ENCODE measurements around the gene LRP10. TPM values are rescaled to one million over a fixed set of nuclear protein-coding genes. Genes with fewer than 3 reads are reported as not detected.

Gene LRP10
- total and polyA plus RNA-seq, 2 of the 4 experiments (the other 2 are of a cell fraction): 25.1 to 118 TPM

DNA sequence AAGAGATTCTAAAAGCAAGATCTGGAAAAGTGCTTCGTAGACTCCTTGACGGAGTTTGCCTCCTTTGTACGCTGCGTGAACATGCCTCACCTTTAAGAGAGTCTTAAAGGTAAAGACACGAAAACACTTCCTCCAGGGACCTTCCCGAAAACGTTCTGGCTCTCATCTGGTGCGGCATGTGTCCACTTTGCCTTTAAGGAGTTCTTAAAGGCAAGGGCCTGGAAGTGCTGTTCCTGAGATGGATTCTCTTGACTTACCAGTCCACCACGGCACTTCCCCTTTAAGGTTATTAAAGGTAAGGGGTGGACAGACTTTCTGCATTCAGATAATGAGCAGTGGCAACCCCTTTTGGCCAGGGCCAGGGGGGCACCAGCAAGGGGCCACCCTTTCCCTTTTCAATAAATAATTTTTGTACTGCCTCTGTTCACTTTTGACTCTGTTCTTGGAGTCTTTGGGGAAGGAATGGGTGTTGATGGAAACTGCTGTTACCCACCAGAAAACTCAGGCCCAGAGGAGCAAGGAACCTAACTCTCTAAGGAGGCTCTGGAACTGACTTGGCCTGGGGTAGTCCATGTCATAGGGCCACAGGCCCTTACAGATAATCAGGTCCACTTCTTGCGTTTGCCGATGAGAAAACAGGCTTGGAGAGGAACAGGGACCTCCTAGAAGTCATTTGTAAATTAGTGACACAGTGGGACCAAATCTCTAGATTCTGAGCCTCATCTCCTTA is 15.9 kb downstream of the LRP10 start:
- DNase-seq (peak; percentile 75), ATAC-seq (ENCODE audit: low read depth) (peak; percentile 66)
- Histone ChIP-seq H3K27me3 (ENCODE audit: control insufficient read depth, insufficient read depth, low read length) (no peaks in the 10 kb centered on the region), H3K18ac (ENCODE audit: low read depth, low read length) (peak overlapping the region; percentile 20), H2BK15ac (ENCODE audit: low read depth, low read length) (no peak overlapping the region; the same call in 2 of the 3 replicates), H3K4me2 (ENCODE audit: low read depth, low read length) (peak overlapping the region; percentile 76), H4K20me1 (ENCODE audit: insufficient read depth, low read length) (no peaks in the 10 kb centered on the region), H3K9ac (ENCODE audit: low read depth, low read length) (peak overlapping the region; percentile 41), H3K23ac (ENCODE audit: low read depth, low read length) (peak overlapping the region; percentile 73), H4K91ac (ENCODE audit: insufficient read depth, low read depth, low read length) (peak overlapping the region; percentile 77), H3K27ac (ENCODE audit: insufficient read depth, low read length) (peak overlapping the region; percentile 6; the same call in 1 of the 2 replicates), H3K56ac (ENCODE audit: extremely low read depth, insufficient read depth, low read length) (peak overlapping the region; percentile 78; the same call in 1 of the 2 replicates), H4K8ac (ENCODE audit: low read depth in 2 of 2, low read length in 2 of 2) (peak overlapping the region; percentile 27 to 87), H3K9me3 (ENCODE audit: control insufficient read depth, insufficient read depth, low read length) (no peaks in the 10 kb centered on the region), H2BK5ac (ENCODE audit: low read depth, low read length, poor library complexity, severe bottlenecking) (peak overlapping the region; percentile 18), H2AK5ac (ENCODE audit: low read depth, low read length) (peak overlapping the region; percentile 64; the same call in 1 of the 2 replicates), H2AFZ (replicated peaks; ENCODE audit: low read length, poor library complexity) (peak overlapping the region; percentile 98), H3K4ac (ENCODE audit: low read depth, low read length) (peak overlapping the region; percentile 76), H3K9me1 (ENCODE audit: insufficient read depth, low read length) (peaks cover 11% of the 10 kb centered on the region; the same call in 1 of the 2 replicates), H3K4me1 (ENCODE audit: control insufficient read depth, insufficient read depth, low read length) (peaks cover 5% of the 10 kb centered on the region; the same call in 1 of the 2 replicates), H4K5ac (ENCODE audit: low read depth, low read length) (peak overlapping the region; percentile 66), H2BK120ac (ENCODE audit: low read depth, low read length) (peak overlapping the region; percentile 49; the same call in 1 of the 2 replicates), H3K36me3 (ENCODE audit: control insufficient read depth, insufficient read depth, low read length) (no peaks in the 10 kb centered on the region), H3K79me1 (ENCODE audit: low read depth in 1 of 2, low read length in 2 of 2) (peaks cover 7 to 17% of the 10 kb centered on the region in 2 experiments; a peak in 3 of 4 replicates), H2BK20ac (ENCODE audit: low read depth, low read length) (peak overlapping the region; percentile 11; the same call in 1 of the 2 replicates), H2AK9ac (replicated peaks; ENCODE audit: low read depth, low read length, poor library complexity) (peak overlapping the region; percentile 73), H3K14ac (replicated peaks; ENCODE audit: low read depth, low read length) (peak overlapping the region; percentile 95), H3K4me3 (ENCODE audit: insufficient read depth, low read depth, low read length) (peak overlapping the region; percentile 47)
- in situ Hi-C loops (cut with MboI; ENCODE audit: low sequenced_read_pairs): no loop called here
- CTCF ChIA-PET: no interaction called here
- no TSS peak for BruUV-seq (replicated peaks)
- TF ChIP-seq CEBPB (IDR thresholded peaks at IDR 0.05; ENCODE audit: low read depth, low read length) (no peak), MAZ (IDR thresholded peaks at IDR 0.05; ENCODE audit: borderline replicate concordance, low read depth, low read length) (no peak), NFE2L2 (IDR thresholded peaks at IDR 0.05; ENCODE audit: low read depth, low read length) (no peak), MXI1 (IDR thresholded peaks at IDR 0.05; ENCODE audit: borderline replicate concordance, low read depth, low read length) (no peak), RFX5 (IDR thresholded peaks at IDR 0.05; ENCODE audit: low read depth, low read length) (no peak)
- TF ChIP-seq, protein P1, sequence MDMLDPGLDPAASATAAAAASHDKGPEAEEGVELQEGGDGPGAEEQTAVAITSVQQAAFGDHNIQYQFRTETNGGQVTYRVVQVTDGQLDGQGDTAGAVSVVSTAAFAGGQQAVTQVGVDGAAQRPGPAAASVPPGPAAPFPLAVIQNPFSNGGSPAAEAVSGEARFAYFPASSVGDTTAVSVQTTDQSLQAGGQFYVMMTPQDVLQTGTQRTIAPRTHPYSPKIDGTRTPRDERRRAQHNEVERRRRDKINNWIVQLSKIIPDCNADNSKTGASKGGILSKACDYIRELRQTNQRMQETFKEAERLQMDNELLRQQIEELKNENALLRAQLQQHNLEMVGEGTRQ (IDR thresholded peaks at IDR 0.05; ENCODE audit: low read depth, low read length): no peak
- dilution Hi-C loops (cut with HindIII; ENCODE audit: low sequenced_read_pairs, unreplicated experiment): no loop called here
- 32% methylated on average over 5 of the region's 11 CpGs; no CpG with 5 or more reads in 1 of the 2 experiments for WGBS, 2 experiments (ENCODE audit: extremely low coverage in 2 of 2, insufficient read length in 1 of 2)
- intact Hi-C loops (cut with micrococcal nuclease): loop anchor here (2.0 kb wide), 1 partner anchor 15 kb away; no protein-coding TSS in a partner anchor
- POLR2A ChIA-PET (ENCODE audit: unreplicated experiment): no interaction called here
